CD14-positive monocyte (primary cell): ENCODE data around the gene SBF1. TPM values are rescaled to one million over a fixed set of nuclear protein-coding genes. Genes with fewer than 3 reads are reported as not detected.

Experiments
- DNase-seq, 3 donors: peaks; one replicate each; pipeline ENCODE4 v3.0.0-alpha.2; 2011 to 2022
- H2AFZ ChIP-seq: 2 replicates; pipeline ENCODE4 v1.6.0; 2012; ENCODE audit warnings: mild to moderate bottlenecking, low read depth, low read length, inconsistent platforms; ENCODE audit not compliant: insufficient read depth, poor library complexity, severe bottlenecking
- H3K27ac ChIP-seq, 2 donors: 1 replicate in 1 of 2; 2 replicates in 1 of 2; pipeline ENCODE4 v1.5.1; 2012 to 2013; ENCODE audit warnings: low read length in 2 of 2, control low read depth in 1 of 2, inconsistent platforms in 1 of 2, low read depth in 1 of 2, mild to moderate bottlenecking in 1 of 2
- H3K27me3 ChIP-seq, 2 donors: one replicate each; pipeline versions ENCODE4 v1.6.0 to v1.6.1; 2011 to 2013; ENCODE audit warnings: low read length in 2 of 2; ENCODE audit not compliant: control insufficient read depth in 2 of 2, insufficient read depth in 2 of 2
- H3K36me3 ChIP-seq, 2 donors: replicated peaks in 1 of 2; 1 replicate in 1 of 2; 2 replicates in 1 of 2; pipeline versions ENCODE4 v1.5.1 to v1.6.1; 2012 to 2013; ENCODE audit warnings: low read length in 2 of 2, control low read depth in 1 of 2, inconsistent platforms in 1 of 2, mild to moderate bottlenecking in 1 of 2; ENCODE audit not compliant: insufficient read depth in 2 of 2, control insufficient read depth in 1 of 2
- H3K4me1 ChIP-seq, 2 donors: 1 replicate in 1 of 2; 2 replicates in 1 of 2; pipeline versions ENCODE4 v1.5.1 to v1.6.1; 2012 to 2013; ENCODE audit warnings: low read length in 2 of 2, control low read depth in 1 of 2, inconsistent platforms in 1 of 2, mild to moderate bottlenecking in 1 of 2, moderate library complexity in 1 of 2; ENCODE audit not compliant: insufficient read depth in 2 of 2, control insufficient read depth in 1 of 2
- H3K4me2 ChIP-seq: replicated peaks from 2 replicates; pipeline ENCODE3; 2012; ENCODE audit warnings: low read length, moderate library complexity, mild to moderate bottlenecking; ENCODE audit not compliant: poor library complexity, severe bottlenecking; ENCODE audit errors: extremely low read depth
- H3K4me3 ChIP-seq, 3 experiments: fragments of 200-600 bp in 1 of 3; sonication (generic) in 1 of 3; replicated peaks in 1 of 3; 1 replicate in 2 of 3; 2 replicates in 1 of 3; pipeline ENCODE4 v1.5.1; 2011 to 2013; ENCODE audit warnings: low read length in 3 of 3, mild to moderate bottlenecking in 3 of 3, control low read depth in 2 of 3, low read depth in 2 of 3, inconsistent platforms in 1 of 3, moderate library complexity in 1 of 3
- H3K79me2 ChIP-seq: 2 replicates; pipeline ENCODE4 v1.6.0; 2012; ENCODE audit warnings: mild to moderate bottlenecking, control low read depth, inconsistent platforms, low read length, moderate library complexity; ENCODE audit not compliant: insufficient read depth
- H3K9ac ChIP-seq: 2 replicates; pipeline ENCODE4 v1.6.0; 2017; ENCODE audit warnings: low read length, mild to moderate bottlenecking; ENCODE audit not compliant: insufficient read depth, poor library complexity, severe bottlenecking
- H3K9me3 ChIP-seq, 2 donors: replicated peaks in 1 of 2; 1 replicate in 1 of 2; 2 replicates in 1 of 2; pipeline versions ENCODE4 v1.5.1 to v1.6.1; 2012 to 2013; ENCODE audit warnings: low read length in 2 of 2, control low read depth in 1 of 2; ENCODE audit not compliant: control insufficient read depth in 1 of 2, insufficient read depth in 1 of 2
- H4K20me1 ChIP-seq: 2 replicates; pipeline ENCODE4 v1.6.0; 2012; ENCODE audit warnings: mild to moderate bottlenecking, low read length, control low read depth, moderate library complexity; ENCODE audit not compliant: insufficient read depth
- H3K27ac Mint-ChIP-seq, 7 donors: one replicate each; pipeline ENCODE4 v1.8.0; 2020; ENCODE audit warnings: mild to moderate bottlenecking in 7 of 7, mixed read lengths in 7 of 7, moderate library complexity in 6 of 7, inconsistent platforms in 2 of 7
- H3K27me3 Mint-ChIP-seq, 3 donors: one replicate each; pipeline ENCODE4 v1.8.0; 2021 to 2022; ENCODE audit warnings: low read depth in 3 of 3, mild to moderate bottlenecking in 3 of 3, mixed read lengths in 3 of 3, moderate library complexity in 3 of 3, inconsistent platforms in 1 of 3
- H3K36me3 Mint-ChIP-seq, 2 donors: one replicate each; pipeline ENCODE4 v1.8.0; 2020; ENCODE audit warnings: mixed read lengths in 2 of 2, inconsistent platforms in 1 of 2, mild to moderate bottlenecking in 1 of 2
- H3K4me1 Mint-ChIP-seq: one replicate; pipeline ENCODE4 v1.8.0; 2020; ENCODE audit warnings: mild to moderate bottlenecking, mixed read lengths
- H3K4me3 Mint-ChIP-seq, 2 donors: one replicate each; pipeline ENCODE4 v1.8.0; 2020; ENCODE audit warnings: mild to moderate bottlenecking in 2 of 2, mixed read lengths in 2 of 2, moderate library complexity in 1 of 2
- H3K9me3 Mint-ChIP-seq, 7 donors: one replicate each; pipeline ENCODE4 v1.8.0; 2020 to 2022; ENCODE audit warnings: mixed read lengths in 7 of 7, mild to moderate bottlenecking in 6 of 7, moderate library complexity in 6 of 7, inconsistent platforms in 2 of 7
- CTCF ChIP-seq: fragments of 200-600 bp; IDR thresholded peaks from one replicate; pipeline ENCODE4 v1.8.0; 2022; ENCODE audit warnings: antibody characterized with exemption, mild to moderate bottlenecking
- WGBS: methylation state at CpG from one replicate; pipeline ENCODE4 v1.1.5; 2013; ENCODE audit warnings: missing lambda C conversion rate; ENCODE audit not compliant: insufficient coverage; 5-methylcytosine and 5-hydroxymethylcytosine counted together
- intact Hi-C, 2 donors: fragments of 100-400 bp; cut with micrococcal nuclease; formaldehyde crosslinking; loops; one replicate each; pipeline versions ENCODE4 v1.15.0 to v1.15.1; 2023
- polyA plus RNA-seq, 3 donors: library from polyadenylated mRNA; depleted of rRNA in 1 of 3; unstranded in 2 of 3; stranded (reverse) in 1 of 3; fragments of 300-500 nt in 2 of 3; fragments of >200 nt in 1 of 3; fragmentation: Illumina TruSeq in 2 of 3; gene quantifications; 1 replicate in 2 of 3; 2 replicates in 1 of 3; pipeline ENCODE4 v1.2.3, GENCODE V29; 2012 to 2021

SBF1 gene
- polyA plus RNA-seq, 3 donors, result 4.0 to 45.9 (median 6.2) TPM

- H2AFZ ChIP-seq, result no peak overlapping the region
- H3K36me3 ChIP-seq, result peaks cover 41 to 48% of the 10 kb centered on the region in 2 donors
- Mint-ChIP-seq H3K27me3 (peaks cover 0 to 2% (median 0%) of the 10 kb centered on the region in 3 donors), H3K9me3 (no peaks in the 10 kb centered on the region), H3K4me1 (peaks cover 44% of the 10 kb centered on the region), H3K36me3 (peaks cover 37 to 57% of the 10 kb centered on the region in 2 donors), H3K27ac (peak overlapping the region in 1 of 7 donors; percentile 72), H3K4me3 (no peak overlapping the region)
- no peak overlapping the region for H3K4me3 ChIP-seq
- WGBS, result 90% methylated on average over 4 of the region's 8 CpGs
- H3K9ac ChIP-seq, result no peak overlapping the region
- intact Hi-C loops, result no loop called here
- H4K20me1 ChIP-seq, result peaks cover 72% of the 10 kb centered on the region
- no peak overlapping the region for H3K4me2 ChIP-seq
- peaks cover 49% of the 10 kb centered on the region for H3K79me2 ChIP-seq
- H3K27ac ChIP-seq, result no peak overlapping the region
- no peaks in the 10 kb centered on the region for H3K9me3 ChIP-seq
- no peaks in the 10 kb centered on the region for H3K27me3 ChIP-seq
- no peak for TF ChIP-seq CTCF
- no peak for DNase-seq
- peaks cover 35 to 42% of the 10 kb centered on the region in 2 donors for H3K4me1 ChIP-seq
Measured at GRCh38 chr22:50468626-50469025, 6.2 kb downstream of the SBF1 start.

DNA sequence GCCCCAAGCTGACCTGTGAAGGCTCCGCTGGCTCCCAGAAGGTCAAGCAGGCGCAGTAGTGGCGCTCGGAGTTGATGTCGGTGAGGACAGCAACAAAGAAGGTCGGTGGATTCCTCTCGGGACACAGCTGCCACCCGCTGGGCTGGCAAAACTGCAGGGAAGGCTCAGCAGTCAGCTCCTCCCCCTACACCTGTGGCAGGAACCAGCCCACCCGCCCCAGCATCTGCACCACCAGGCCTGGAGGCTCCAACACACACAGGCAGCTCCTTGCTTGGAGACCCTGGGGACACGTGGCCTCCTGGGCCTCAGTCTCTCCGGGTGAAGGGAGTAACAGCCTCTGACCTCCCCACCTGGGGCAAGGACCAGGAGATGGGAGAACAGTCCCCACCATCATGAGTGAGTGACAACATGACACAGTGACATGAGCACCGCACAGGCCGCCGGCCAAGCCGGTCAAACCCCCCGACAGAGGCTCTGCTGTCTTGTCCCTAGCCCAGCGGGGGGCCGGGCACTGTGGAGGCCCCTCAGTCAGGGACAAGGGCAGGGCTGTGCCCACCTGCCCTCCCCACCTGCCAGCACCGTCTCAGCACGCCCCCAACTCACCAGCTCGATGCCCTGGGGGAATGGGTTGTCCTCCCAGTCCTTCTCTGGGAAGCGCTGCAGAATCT is 6.9 kb downstream of the SBF1 start:
- no peaks in the 10 kb centered on the region for H3K9me3 ChIP-seq
- no peak overlapping the region for H3K27ac ChIP-seq
- Mint-ChIP-seq H3K9me3 (no peaks in the 10 kb centered on the region), H3K27me3 (peaks cover 0 to 2% (median 2%) of the 10 kb centered on the region in 3 donors), H3K27ac (no peak overlapping the region), H3K36me3 (peaks cover 42 to 61% of the 10 kb centered on the region in 2 donors), H3K4me1 (peaks cover 37% of the 10 kb centered on the region), H3K4me3 (no peak overlapping the region)
- DNase-seq, result no peak
- peaks cover 27 to 35% of the 10 kb centered on the region in 2 donors for H3K4me1 ChIP-seq
- no peaks in the 10 kb centered on the region for H3K27me3 ChIP-seq
- 96% methylated on average over 19 of the region's 22 CpGs for WGBS
- no peak overlapping the region for H3K4me2 ChIP-seq
- H2AFZ ChIP-seq, result no peak overlapping the region
- intact Hi-C loops, result no loop called here
- peaks cover 48 to 55% of the 10 kb centered on the region in 2 donors for H3K36me3 ChIP-seq
- TF ChIP-seq CTCF, result no peak
- H3K4me3 ChIP-seq, result no peak overlapping the region
- H3K79me2 ChIP-seq, result peaks cover 42% of the 10 kb centered on the region
- H4K20me1 ChIP-seq, result peaks cover 64% of the 10 kb centered on the region
- no peak overlapping the region for H3K9ac ChIP-seq
